ENCODE results near the gene ANKRD24.

ANKRD24 gene

GRCh38 chr19:4161415-4162077 is 20.9 kb upstream of the ANKRD24 start:
- no peak for TF ChIP-seq CTCF (IDR thresholded peaks at IDR 0.05; ENCODE audit: insufficient read depth, low read depth, low read length, missing control alignments)
- DNase-seq (ENCODE audit: low read depth) = no peak
- H3K4me3 ChIP-seq (ENCODE audit: low read depth, low read length) = no peak overlapping the region

- no peak for DNase-seq (ENCODE audit: low read depth)
- H3K4me3 ChIP-seq (ENCODE audit: low read depth, low read length) = no peak overlapping the region
- no peak for TF ChIP-seq CTCF (IDR thresholded peaks at IDR 0.05; ENCODE audit: insufficient read depth, low read depth, low read length, missing control alignments)
Observed at GRCh38 chr19:4164262-4164661, 18.2 kb upstream of the ANKRD24 start.

GRCh38 chr19:4171676-4172075 is 10.8 kb upstream of the ANKRD24 start:
- TF ChIP-seq CTCF (IDR thresholded peaks at IDR 0.05; ENCODE audit: insufficient read depth, low read depth, low read length, missing control alignments) = no peak
- no peak overlapping the region for H3K4me3 ChIP-seq (ENCODE audit: low read depth, low read length)
- DNase-seq (ENCODE audit: low read depth) = no peak

- DNase-seq (ENCODE audit: low read depth) = no peak
- no peak overlapping the region for H3K4me3 ChIP-seq (ENCODE audit: low read depth, low read length)
- TF ChIP-seq CTCF (IDR thresholded peaks at IDR 0.05; ENCODE audit: insufficient read depth, low read depth, low read length, missing control alignments) = no peak
Observed at GRCh38 chr19:4172861-4173473, 9.5 kb upstream of the ANKRD24 start.

GRCh38 chr19:4173479-4174212 is 8.8 kb upstream of the ANKRD24 start:
- no peak for TF ChIP-seq CTCF (IDR thresholded peaks at IDR 0.05; ENCODE audit: insufficient read depth, low read depth, low read length, missing control alignments)
- no peak overlapping the region for H3K4me3 ChIP-seq (ENCODE audit: low read depth, low read length)
- DNase-seq (ENCODE audit: low read depth) = no peak

- no peak for DNase-seq (ENCODE audit: low read depth)
- TF ChIP-seq CTCF (IDR thresholded peaks at IDR 0.05; ENCODE audit: insufficient read depth, low read depth, low read length, missing control alignments) = no peak
- H3K4me3 ChIP-seq (ENCODE audit: low read depth, low read length) = no peak overlapping the region
Observed at GRCh38 chr19:4174213-4174894, 8.1 kb upstream of the ANKRD24 start.
